ENCODE measurements around the gene ZCCHC3. TPM values are rescaled to one million over a fixed set of nuclear protein-coding genes. Genes with fewer than 3 reads are reported as not detected.
"Not testable (repeated sequence)": the region's sequence is repeated elsewhere in the genome, so short reads cannot be mapped to it uniquely, and the experiment has no call there.

Gene ZCCHC3
- total RNA-seq (2014; rRNA removed; shearing (Covaris generic); ENCODE audit: low replicate concordance), result 20.6 and 22.2 TPM in 2 replicates

DNA sequence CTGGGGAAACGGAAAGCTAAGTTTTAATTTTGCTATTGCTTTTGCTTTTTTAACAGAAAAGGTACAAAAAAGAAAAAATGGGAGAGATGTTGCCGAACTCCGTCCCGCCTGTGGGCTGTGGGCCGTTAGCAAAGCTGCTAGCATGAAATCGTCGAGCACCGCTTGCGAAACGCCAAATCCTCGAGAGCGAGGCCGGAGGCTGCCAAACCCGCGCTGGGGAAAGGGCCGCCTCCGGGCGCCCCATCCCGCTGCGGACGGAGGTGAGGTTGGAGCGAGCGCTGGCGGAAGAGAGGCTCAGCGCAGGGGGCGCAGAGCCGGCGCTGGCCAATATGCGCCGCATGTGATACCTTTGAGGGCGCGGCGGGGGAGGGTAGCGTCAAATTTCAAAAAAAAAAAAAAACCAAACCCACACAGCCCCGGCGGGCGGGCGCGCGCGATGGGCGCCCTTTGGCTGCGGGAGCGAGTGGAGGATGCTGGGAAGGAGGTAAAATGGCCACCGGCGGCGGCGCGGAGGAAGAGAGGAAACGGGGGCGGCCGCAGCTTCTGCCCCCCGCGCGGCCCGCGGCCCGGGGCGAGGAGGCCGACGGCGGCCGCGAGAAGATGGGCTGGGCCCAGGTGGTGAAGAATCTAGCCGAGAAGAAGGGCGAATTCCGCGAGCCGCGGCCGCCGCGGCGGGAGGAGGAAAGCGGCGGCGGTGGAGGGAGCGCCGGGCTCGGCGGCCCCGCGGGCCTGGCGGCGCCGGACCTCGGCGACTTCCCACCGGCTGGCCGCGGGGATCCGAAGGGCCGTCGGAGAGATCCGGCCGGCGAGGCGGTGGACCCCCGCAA lies at the start of gene ZCCHC3:
Gene ZCCHC3, plus strand, starts transcription at position 473 of the 827 bp plus-strand sequence. Its CDS starts 17 bp downstream, at position 490.
- Histone ChIP-seq H4K20me1 (ENCODE audit: insufficient read depth, low read depth, low read length) (peaks cover 27% of the 10 kb centered on the region), H3K9me2 (replicated peaks; ENCODE audit: insufficient read depth, low read length) (no peaks in the 10 kb centered on the region), H3K9ac (ENCODE audit: low read length) (peak within 1 kb of the TSS; percentile 97), H3K4me1 (ENCODE audit: low read length) (peaks cover 25% of the 10 kb centered on the region), H3K4me2 (ENCODE audit: low read depth, low read length, poor library complexity, severe bottlenecking) (peak within 1 kb of the TSS; percentile 85), H3K9me3 (ENCODE audit: low read length) (no peaks in the 10 kb centered on the region), H3K4me3 (ENCODE audit: low read length) (peak within 1 kb of the TSS; percentile 89), H3K27ac (ENCODE audit: low read length) (peak within 1 kb of the TSS; percentile 67), H3K27me3 (ENCODE audit: low read length) (no peaks in the 10 kb centered on the region), H3K36me3 (ENCODE audit: insufficient read depth, low read length) (peaks cover 13% of the 10 kb centered on the region), H3K79me2 (ENCODE audit: low read length) (peaks cover 21% of the 10 kb centered on the region), H2AFZ (ENCODE audit: low read length) (peak within 1 kb of the TSS; percentile 51)
- peak; percentile 98 for DNase-seq

GRCh38 chr20:251354-251753 lies 46.0 kb upstream of the ZCCHC3 start:
- H2AFZ ChIP-seq (ENCODE audit: low read length), result no peak overlapping the region
- H3K4me1 ChIP-seq (ENCODE audit: low read length), result 0 out of 2 replicates have a peak, but pooled peaks cover 2% of the 10 kb centered on the region
- no peaks in the 10 kb centered on the region for H3K9me2 ChIP-seq (replicated peaks; ENCODE audit: insufficient read depth, low read length)
- no peaks in the 10 kb centered on the region for H3K79me2 ChIP-seq (ENCODE audit: low read length)
- no peak for DNase-seq
- H3K4me3 ChIP-seq (ENCODE audit: low read length), result no peak overlapping the region
- no peaks in the 10 kb centered on the region; the same call in 1 of the 2 replicates for H3K36me3 ChIP-seq (ENCODE audit: insufficient read depth, low read length)
- no peaks in the 10 kb centered on the region for H4K20me1 ChIP-seq (ENCODE audit: insufficient read depth, low read depth, low read length)
- no peaks in the 10 kb centered on the region for H3K27me3 ChIP-seq (ENCODE audit: low read length)
- H3K9me3 ChIP-seq (ENCODE audit: low read length), result no peaks in the 10 kb centered on the region; the same call in 1 of the 2 replicates
- H3K9ac ChIP-seq (ENCODE audit: low read length), result no peak overlapping the region
- no peak overlapping the region for H3K4me2 ChIP-seq (ENCODE audit: low read depth, low read length, poor library complexity, severe bottlenecking)
- no peak overlapping the region for H3K27ac ChIP-seq (ENCODE audit: low read length)

DNA sequence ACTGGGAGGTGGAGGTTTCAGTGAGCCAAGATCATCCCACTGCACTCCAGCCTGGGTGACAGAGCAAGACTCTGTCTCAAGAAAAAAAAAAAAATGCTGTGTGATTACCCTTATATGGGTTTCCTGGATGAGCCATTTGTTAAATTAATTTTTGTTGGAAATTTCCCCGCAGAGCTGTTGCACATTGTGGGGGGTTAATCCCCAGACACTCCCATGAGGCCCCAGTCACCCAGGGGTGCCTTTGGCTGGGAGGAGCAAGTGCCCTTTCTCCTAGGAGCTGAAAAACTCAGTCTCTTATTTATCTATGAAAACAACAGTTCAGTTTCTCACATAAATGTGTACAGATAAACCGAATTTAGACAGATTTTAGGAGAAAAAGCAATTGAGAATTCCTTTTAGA lies 44.6 kb upstream of the ZCCHC3 start:
- Histone ChIP-seq H3K4me3 (ENCODE audit: low read length) (no peak overlapping the region), H3K27me3 (ENCODE audit: low read length) (no peaks in the 10 kb centered on the region), H3K9me2 (replicated peaks; ENCODE audit: insufficient read depth, low read length) (no peaks in the 10 kb centered on the region)

DNA sequence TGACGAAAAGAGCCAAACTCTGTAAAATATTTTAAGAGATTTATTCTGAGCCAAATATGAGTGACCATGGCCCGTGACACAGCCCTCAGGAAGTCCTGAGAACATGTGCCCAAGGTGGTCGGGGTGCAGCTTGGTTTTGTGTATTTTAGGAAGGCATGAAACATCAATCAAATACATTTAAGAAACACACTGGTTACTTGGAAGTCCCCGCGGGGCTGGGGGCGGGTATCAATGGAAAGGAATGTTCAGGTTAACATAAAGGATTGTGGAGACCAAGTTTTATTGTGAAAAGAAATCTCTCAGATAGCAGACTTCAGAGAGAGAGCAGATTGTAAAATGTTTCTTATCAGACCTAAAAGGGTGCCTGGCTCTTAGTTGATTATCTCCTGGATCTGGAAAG lies 43.9 kb upstream of the ZCCHC3 start:
- not testable (repeated sequence) for H3K9me2 ChIP-seq (replicated peaks; ENCODE audit: insufficient read depth, low read length); H3K9ac ChIP-seq (ENCODE audit: low read length); H3K4me2 ChIP-seq (ENCODE audit: low read depth, low read length, poor library complexity, severe bottlenecking); H3K36me3 ChIP-seq (ENCODE audit: insufficient read depth, low read length); H3K4me3 ChIP-seq (ENCODE audit: low read length); H3K4me1 ChIP-seq (ENCODE audit: low read length); H3K79me2 ChIP-seq (ENCODE audit: low read length); H3K27ac ChIP-seq (ENCODE audit: low read length); H4K20me1 ChIP-seq (ENCODE audit: insufficient read depth, low read depth, low read length); DNase-seq; H2AFZ ChIP-seq (ENCODE audit: low read length); H3K9me3 ChIP-seq (ENCODE audit: low read length); H3K27me3 ChIP-seq (ENCODE audit: low read length)

More for the DNA sequence above, 44.6 kb upstream of the ZCCHC3 start:
- Histone ChIP-seq H3K4me2 (ENCODE audit: low read depth, low read length, poor library complexity, severe bottlenecking) (no peak overlapping the region), H3K4me1 (ENCODE audit: low read length) (0 out of 2 replicates have a peak, but pooled peaks cover 2% of the 10 kb centered on the region), H3K9me3 (ENCODE audit: low read length) (no peaks in the 10 kb centered on the region), H2AFZ (ENCODE audit: low read length) (no peak overlapping the region), H4K20me1 (ENCODE audit: insufficient read depth, low read depth, low read length) (no peaks in the 10 kb centered on the region), H3K79me2 (ENCODE audit: low read length) (no peaks in the 10 kb centered on the region), H3K27ac (ENCODE audit: low read length) (no peak overlapping the region), H3K9ac (ENCODE audit: low read length) (no peak overlapping the region), H3K36me3 (ENCODE audit: insufficient read depth, low read length) (no peaks in the 10 kb centered on the region)
- no peak for DNase-seq

DNA sequence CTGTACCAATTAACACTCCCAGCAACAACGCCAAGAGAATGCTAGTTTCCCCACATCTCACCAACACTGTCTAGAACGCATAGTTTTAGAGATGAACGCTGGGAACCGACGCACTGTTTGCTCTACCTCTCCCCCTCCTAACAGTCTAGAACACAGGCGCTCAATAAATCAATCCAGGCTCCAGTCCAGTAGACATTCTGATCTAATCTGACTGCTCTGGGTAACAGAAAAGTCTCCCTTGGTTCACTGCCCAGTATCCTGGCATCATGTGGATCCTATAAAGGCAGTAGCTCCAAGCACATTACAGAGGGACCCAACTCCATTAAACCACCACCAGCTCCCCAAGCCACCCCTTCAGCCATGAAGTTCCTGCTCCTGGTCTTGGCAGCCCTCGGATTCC lies 40.0 kb upstream of the ZCCHC3 start, which contains the start of gene DEFB132:
Gene DEFB132, plus strand, starts transcription at position 306 of the 400 bp plus-strand sequence. Its CDS starts 55 bp downstream, at position 361.
- no peak within 1 kb of the TSS for H3K4me3 ChIP-seq (ENCODE audit: low read length)
- no peak within 1 kb of the TSS for H3K4me2 ChIP-seq (ENCODE audit: low read depth, low read length, poor library complexity, severe bottlenecking)
- no peak for DNase-seq
- no peak within 1 kb of the TSS for H3K9ac ChIP-seq (ENCODE audit: low read length)
- H3K9me3 ChIP-seq (ENCODE audit: low read length), result no peaks in the 10 kb centered on the region
- H2AFZ ChIP-seq (ENCODE audit: low read length), result no peak within 1 kb of the TSS
- H3K9me2 ChIP-seq (replicated peaks; ENCODE audit: insufficient read depth, low read length), result no peaks in the 10 kb centered on the region
- no peaks in the 10 kb centered on the region for H3K4me1 ChIP-seq (ENCODE audit: low read length)
- H3K27me3 ChIP-seq (ENCODE audit: low read length), result no peaks in the 10 kb centered on the region
- H4K20me1 ChIP-seq (ENCODE audit: insufficient read depth, low read depth, low read length), result no peaks in the 10 kb centered on the region
- H3K27ac ChIP-seq (ENCODE audit: low read length), result no peak within 1 kb of the TSS
- H3K79me2 ChIP-seq (ENCODE audit: low read length), result no peaks in the 10 kb centered on the region
- no peaks in the 10 kb centered on the region for H3K36me3 ChIP-seq (ENCODE audit: insufficient read depth, low read length)

- no peak overlapping the region for H3K27ac ChIP-seq (ENCODE audit: low read length)
- H3K4me3 ChIP-seq (ENCODE audit: low read length), result no peak overlapping the region
- H3K9ac ChIP-seq (ENCODE audit: low read length), result no peak overlapping the region
- no peaks in the 10 kb centered on the region for H3K9me2 ChIP-seq (replicated peaks; ENCODE audit: insufficient read depth, low read length)
- no peak overlapping the region for H2AFZ ChIP-seq (ENCODE audit: low read length)
- no peaks in the 10 kb centered on the region for H3K9me3 ChIP-seq (ENCODE audit: low read length)
- H3K36me3 ChIP-seq (ENCODE audit: insufficient read depth, low read length), result no peaks in the 10 kb centered on the region
- H3K79me2 ChIP-seq (ENCODE audit: low read length), result no peaks in the 10 kb centered on the region
- no peak overlapping the region for H3K4me2 ChIP-seq (ENCODE audit: low read depth, low read length, poor library complexity, severe bottlenecking)
- DNase-seq, result no peak
- H3K4me1 ChIP-seq (ENCODE audit: low read length), result no peaks in the 10 kb centered on the region
- no peaks in the 10 kb centered on the region for H3K27me3 ChIP-seq (ENCODE audit: low read length)
- H4K20me1 ChIP-seq (ENCODE audit: insufficient read depth, low read depth, low read length), result no peaks in the 10 kb centered on the region
Measured at GRCh38 chr20:258269-258858, 39.0 kb upstream of the ZCCHC3 start.

GRCh38 chr20:258963-259362 lies 38.4 kb upstream of the ZCCHC3 start:
- H4K20me1 ChIP-seq (ENCODE audit: insufficient read depth, low read depth, low read length), result no peaks in the 10 kb centered on the region
- peak; percentile 47 for DNase-seq
- no peaks in the 10 kb centered on the region for H3K27me3 ChIP-seq (ENCODE audit: low read length)
- H3K9me2 ChIP-seq (replicated peaks; ENCODE audit: insufficient read depth, low read length), result no peaks in the 10 kb centered on the region
- H3K9ac ChIP-seq (ENCODE audit: low read length), result no peak overlapping the region
- H3K4me1 ChIP-seq (ENCODE audit: low read length), result no peaks in the 10 kb centered on the region
- no peak overlapping the region for H3K4me3 ChIP-seq (ENCODE audit: low read length)
- H3K4me2 ChIP-seq (ENCODE audit: low read depth, low read length, poor library complexity, severe bottlenecking), result no peak overlapping the region
- no peaks in the 10 kb centered on the region for H3K9me3 ChIP-seq (ENCODE audit: low read length)
- H3K79me2 ChIP-seq (ENCODE audit: low read length), result no peaks in the 10 kb centered on the region
- no peak overlapping the region for H2AFZ ChIP-seq (ENCODE audit: low read length)
- H3K27ac ChIP-seq (ENCODE audit: low read length), result no peak overlapping the region
- no peaks in the 10 kb centered on the region for H3K36me3 ChIP-seq (ENCODE audit: insufficient read depth, low read length)

- Histone ChIP-seq H3K27ac (ENCODE audit: low read length) (no peak overlapping the region), H3K36me3 (ENCODE audit: insufficient read depth, low read length) (no peaks in the 10 kb centered on the region), H3K4me1 (ENCODE audit: low read length) (no peaks in the 10 kb centered on the region)
Measured at GRCh38 chr20:259981-260380, 37.4 kb upstream of the ZCCHC3 start.

More at GRCh38 chr20:259981-260380, 37.4 kb upstream of the ZCCHC3 start:
- no peak overlapping the region for H3K9ac ChIP-seq (ENCODE audit: low read length)
- no peaks in the 10 kb centered on the region for H3K79me2 ChIP-seq (ENCODE audit: low read length)
- no peak overlapping the region for H2AFZ ChIP-seq (ENCODE audit: low read length)
- H3K4me3 ChIP-seq (ENCODE audit: low read length), result no peak overlapping the region
- no peaks in the 10 kb centered on the region for H4K20me1 ChIP-seq (ENCODE audit: insufficient read depth, low read depth, low read length)
- no peak overlapping the region for H3K4me2 ChIP-seq (ENCODE audit: low read depth, low read length, poor library complexity, severe bottlenecking)
- no peaks in the 10 kb centered on the region for H3K27me3 ChIP-seq (ENCODE audit: low read length)
- DNase-seq, result no peak
- H3K9me2 ChIP-seq (replicated peaks; ENCODE audit: insufficient read depth, low read length), result no peaks in the 10 kb centered on the region
- H3K9me3 ChIP-seq (ENCODE audit: low read length), result no peaks in the 10 kb centered on the region
